ENCODE results near the gene PTPN3. TPM values are rescaled to one million over a fixed set of nuclear protein-coding genes. Genes with fewer than 3 reads are reported as not detected.

PTPN3 gene
- total RNA-seq, 1 experiment from 2014 or later: 1.1 TPM

- Histone ChIP-seq H3K9me3 (ENCODE audit: low read depth, low read length, poor library complexity, severe bottlenecking) (no peaks in the 10 kb centered on the region), H3K4me3 (ENCODE audit: low read depth, low read length, poor library complexity, severe bottlenecking) (no peak overlapping the region), H3K36me3 (ENCODE audit: insufficient read depth, low read length, poor library complexity, severe bottlenecking) (no peaks in the 10 kb centered on the region), H3K27ac (ENCODE audit: low read depth, low read length, poor library complexity, severe bottlenecking) (no peak overlapping the region), H3K27me3 (replicated peaks; ENCODE audit: insufficient read depth, low read depth, low read length, poor library complexity) (no peaks in the 10 kb centered on the region), H3K4me1 (ENCODE audit: insufficient read depth, low read length, poor library complexity, severe bottlenecking) (no peaks in the 10 kb centered on the region)
- TF ChIP-seq EZH2 (IDR thresholded peaks at IDR 0.05; ENCODE audit: borderline replicate concordance, low read depth, low read length, poor library complexity, severe bottlenecking) (no peak), CTCF (conservative IDR thresholded peaks at IDR 0.05; ENCODE audit: low read depth, low read length) (no peak)
- POLR2A ChIA-PET (ENCODE audit: low non-redundant PET): no interaction called here
- intact Hi-C loops (cut with micrococcal nuclease; ENCODE audit: unreplicated experiment): no loop called here
- CTCF ChIA-PET: interaction anchor here (1.5 kb wide), 1 partner anchor 24 kb away, joined by 3 read pairs; no protein-coding TSS in a partner anchor
- no peak for DNase-seq (ENCODE audit: low spot score)
- BruUV-seq (replicated peaks): no TSS peak
Observed at GRCh38 chr9:109417054-109417453, 81.1 kb downstream of the PTPN3 start.

GRCh38 chr9:109416135-109416706 is 81.9 kb downstream of the PTPN3 start:
- H3K36me3 ChIP-seq (ENCODE audit: insufficient read depth, low read length, poor library complexity, severe bottlenecking): no peaks in the 10 kb centered on the region
- no peak for DNase-seq (ENCODE audit: low spot score)
- H3K27me3 ChIP-seq (replicated peaks; ENCODE audit: insufficient read depth, low read depth, low read length, poor library complexity): no peaks in the 10 kb centered on the region
- intact Hi-C loops (cut with micrococcal nuclease; ENCODE audit: unreplicated experiment): no loop called here
- no TSS peak for BruUV-seq (replicated peaks)
- no peaks in the 10 kb centered on the region for H3K4me1 ChIP-seq (ENCODE audit: insufficient read depth, low read length, poor library complexity, severe bottlenecking)
- H3K9me3 ChIP-seq (ENCODE audit: low read depth, low read length, poor library complexity, severe bottlenecking): no peaks in the 10 kb centered on the region
- ChIA-PET POLR2A (ENCODE audit: low non-redundant PET) (no interaction called here), CTCF (interaction anchor here (1.5 kb wide), 1 partner anchor 25 kb away, joined by 3 read pairs; no protein-coding TSS in a partner anchor)
- no peak overlapping the region for H3K4me3 ChIP-seq (ENCODE audit: low read depth, low read length, poor library complexity, severe bottlenecking)
- no peak overlapping the region for H3K27ac ChIP-seq (ENCODE audit: low read depth, low read length, poor library complexity, severe bottlenecking)
- TF ChIP-seq CTCF (conservative IDR thresholded peaks at IDR 0.05; ENCODE audit: low read depth, low read length) (no peak), EZH2 (IDR thresholded peaks at IDR 0.05; ENCODE audit: borderline replicate concordance, low read depth, low read length, poor library complexity, severe bottlenecking) (no peak)

GRCh38 chr9:109414125-109414785 is 83.9 kb downstream of the PTPN3 start:
- Histone ChIP-seq H3K9me3 (ENCODE audit: low read depth, low read length, poor library complexity, severe bottlenecking) (no peaks in the 10 kb centered on the region), H3K4me1 (ENCODE audit: insufficient read depth, low read length, poor library complexity, severe bottlenecking) (no peaks in the 10 kb centered on the region), H3K27ac (ENCODE audit: low read depth, low read length, poor library complexity, severe bottlenecking) (no peak overlapping the region), H3K36me3 (ENCODE audit: insufficient read depth, low read length, poor library complexity, severe bottlenecking) (no peaks in the 10 kb centered on the region), H3K27me3 (replicated peaks; ENCODE audit: insufficient read depth, low read depth, low read length, poor library complexity) (no peaks in the 10 kb centered on the region), H3K4me3 (ENCODE audit: low read depth, low read length, poor library complexity, severe bottlenecking) (no peak overlapping the region)
- POLR2A ChIA-PET (ENCODE audit: low non-redundant PET): no interaction called here
- intact Hi-C loops (cut with micrococcal nuclease; ENCODE audit: unreplicated experiment): no loop called here
- no peak for TF ChIP-seq EZH2 (IDR thresholded peaks at IDR 0.05; ENCODE audit: borderline replicate concordance, low read depth, low read length, poor library complexity, severe bottlenecking)
- no peak for TF ChIP-seq CTCF (conservative IDR thresholded peaks at IDR 0.05; ENCODE audit: low read depth, low read length)
- CTCF ChIA-PET: no interaction called here
- no TSS peak for BruUV-seq (replicated peaks)
- no peak for DNase-seq (ENCODE audit: low spot score)
